Measurements from ENCODE around the gene AQR.
A peak's percentile ranks its signal among the peaks of the same experiment; 100 is the strongest.

The AQR gene

GRCh38 chr15:34993412-34993811 is 23.9 kb upstream of the AQR start:
- Histone ChIP-seq H3K4me1 (ENCODE audit: control insufficient read depth in 1 of 2, insufficient read depth in 2 of 2, low read length in 2 of 2) (peaks cover 0 to 7% of the 10 kb centered on the region in 2 donors), H3K27ac (ENCODE audit: low read depth, low read length) (no peak overlapping the region), H3K27me3 (ENCODE audit: control insufficient read depth in 1 of 2, insufficient read depth in 2 of 2, low read length in 2 of 2) (no peaks in the 10 kb centered on the region), H3K9ac (ENCODE audit: low read depth in 1 of 2, low read length in 2 of 2) (no peak overlapping the region), H3K9me3 (ENCODE audit: control insufficient read depth in 1 of 2, low read length in 2 of 2) (no peaks in the 10 kb centered on the region), H3K36me3 (ENCODE audit: control insufficient read depth in 1 of 2, insufficient read depth in 2 of 2, low read length in 2 of 2) (no peaks in the 10 kb centered on the region), H3K4me3 (ENCODE audit: low read depth in 1 of 2, low read length in 2 of 2) (no peak overlapping the region)

- Histone ChIP-seq H3K9ac (ENCODE audit: low read depth in 1 of 2, low read length in 2 of 2) (peak within 1 kb of the TSS; percentile 92 to 99), H3K4me3 (ENCODE audit: low read depth in 1 of 2, low read length in 2 of 2) (peak within 1 kb of the TSS; percentile 98), H3K36me3 (ENCODE audit: control insufficient read depth in 1 of 2, insufficient read depth in 2 of 2, low read length in 2 of 2) (peaks cover 0 to 4% of the 10 kb centered on the region in 2 donors), H3K4me1 (ENCODE audit: control insufficient read depth in 1 of 2, insufficient read depth in 2 of 2, low read length in 2 of 2) (peaks cover 22 to 24% of the 10 kb centered on the region in 2 donors), H3K27ac (ENCODE audit: low read depth, low read length) (peak within 1 kb of the TSS; percentile 93), H3K27me3 (ENCODE audit: control insufficient read depth in 1 of 2, insufficient read depth in 2 of 2, low read length in 2 of 2) (no peaks in the 10 kb centered on the region), H3K9me3 (ENCODE audit: control insufficient read depth in 1 of 2, low read length in 2 of 2) (no peaks in the 10 kb centered on the region)
Observed at GRCh38 chr15:34988027-34988902, 18.7 kb upstream of the AQR start, which contains the start of gene ZNF770. TSS of gene ZNF770 (minus strand) at chr15:34988287. CDS start at chr15:34983434, 4,853 bp downstream.

- peak overlapping the region; percentile 98 for H3K4me3 ChIP-seq (ENCODE audit: low read depth in 1 of 2, low read length in 2 of 2)
- peaks cover 22 to 24% of the 10 kb centered on the region in 2 donors for H3K4me1 ChIP-seq (ENCODE audit: control insufficient read depth in 1 of 2, insufficient read depth in 2 of 2, low read length in 2 of 2)
- H3K9me3 ChIP-seq (ENCODE audit: control insufficient read depth in 1 of 2, low read length in 2 of 2) = no peaks in the 10 kb centered on the region
- H3K9ac ChIP-seq (ENCODE audit: low read depth in 1 of 2, low read length in 2 of 2) = peak overlapping the region; percentile 92 to 99
- peaks cover 0 to 9% of the 10 kb centered on the region in 2 donors for H3K36me3 ChIP-seq (ENCODE audit: control insufficient read depth in 1 of 2, insufficient read depth in 2 of 2, low read length in 2 of 2)
- no peaks in the 10 kb centered on the region for H3K27me3 ChIP-seq (ENCODE audit: control insufficient read depth in 1 of 2, insufficient read depth in 2 of 2, low read length in 2 of 2)
- peak overlapping the region; percentile 50 for H3K27ac ChIP-seq (ENCODE audit: low read depth, low read length)
Observed at GRCh38 chr15:34987609-34988026, 18.1 kb upstream of the AQR start.

- Histone ChIP-seq H3K36me3 (ENCODE audit: control insufficient read depth in 1 of 2, insufficient read depth in 2 of 2, low read length in 2 of 2) (peaks cover 0 to 16% of the 10 kb centered on the region in 2 donors), H3K4me3 (ENCODE audit: low read depth in 1 of 2, low read length in 2 of 2) (peak overlapping the region; percentile 98), H3K27ac (ENCODE audit: low read depth, low read length) (peak overlapping the region; percentile 5), H3K9ac (ENCODE audit: low read depth in 1 of 2, low read length in 2 of 2) (peak overlapping the region; percentile 92 to 99), H3K27me3 (ENCODE audit: control insufficient read depth in 1 of 2, insufficient read depth in 2 of 2, low read length in 2 of 2) (no peaks in the 10 kb centered on the region), H3K4me1 (ENCODE audit: control insufficient read depth in 1 of 2, insufficient read depth in 2 of 2, low read length in 2 of 2) (peaks cover 22 to 24% of the 10 kb centered on the region in 2 donors), H3K9me3 (ENCODE audit: control insufficient read depth in 1 of 2, low read length in 2 of 2) (no peaks in the 10 kb centered on the region)
Observed at GRCh38 chr15:34986771-34987480, 17.4 kb upstream of the AQR start.

GRCh38 chr15:34986326-34986725 is 16.8 kb upstream of the AQR start:
- H3K4me3 ChIP-seq (ENCODE audit: low read depth in 1 of 2, low read length in 2 of 2) = peak overlapping the region; percentile 98
- H3K9me3 ChIP-seq (ENCODE audit: control insufficient read depth in 1 of 2, low read length in 2 of 2) = no peaks in the 10 kb centered on the region
- H3K4me1 ChIP-seq (ENCODE audit: control insufficient read depth in 1 of 2, insufficient read depth in 2 of 2, low read length in 2 of 2) = peaks cover 22 to 24% of the 10 kb centered on the region in 2 donors
- peaks cover 4 to 22% of the 10 kb centered on the region in 2 donors for H3K36me3 ChIP-seq (ENCODE audit: control insufficient read depth in 1 of 2, insufficient read depth in 2 of 2, low read length in 2 of 2)
- peak overlapping the region; percentile 92 to 99 for H3K9ac ChIP-seq (ENCODE audit: low read depth in 1 of 2, low read length in 2 of 2)
- no peaks in the 10 kb centered on the region for H3K27me3 ChIP-seq (ENCODE audit: control insufficient read depth in 1 of 2, insufficient read depth in 2 of 2, low read length in 2 of 2)
- no peak overlapping the region for H3K27ac ChIP-seq (ENCODE audit: low read depth, low read length)

- Histone ChIP-seq H3K27ac (ENCODE audit: low read depth, low read length) (no peak overlapping the region), H3K4me3 (ENCODE audit: low read depth in 1 of 2, low read length in 2 of 2) (no peak overlapping the region), H3K36me3 (ENCODE audit: control insufficient read depth in 1 of 2, insufficient read depth in 2 of 2, low read length in 2 of 2) (peaks cover 5 to 25% of the 10 kb centered on the region in 2 donors), H3K9ac (ENCODE audit: low read depth in 1 of 2, low read length in 2 of 2) (no peak overlapping the region), H3K27me3 (ENCODE audit: control insufficient read depth in 1 of 2, insufficient read depth in 2 of 2, low read length in 2 of 2) (no peaks in the 10 kb centered on the region), H3K4me1 (ENCODE audit: control insufficient read depth in 1 of 2, insufficient read depth in 2 of 2, low read length in 2 of 2) (peaks cover 22 to 24% of the 10 kb centered on the region in 2 donors), H3K9me3 (ENCODE audit: control insufficient read depth in 1 of 2, low read length in 2 of 2) (no peaks in the 10 kb centered on the region)
Observed at GRCh38 chr15:34984889-34985630, 15.5 kb upstream of the AQR start.

GRCh38 chr15:34976743-34977142 is 7.2 kb upstream of the AQR start:
- Histone ChIP-seq H3K27me3 (ENCODE audit: control insufficient read depth in 1 of 2, insufficient read depth in 2 of 2, low read length in 2 of 2) (no peaks in the 10 kb centered on the region), H3K36me3 (ENCODE audit: control insufficient read depth in 1 of 2, insufficient read depth in 2 of 2, low read length in 2 of 2) (peaks cover 5 to 11% of the 10 kb centered on the region in 2 donors), H3K4me3 (ENCODE audit: low read depth in 1 of 2, low read length in 2 of 2) (no peak overlapping the region), H3K9me3 (ENCODE audit: control insufficient read depth in 1 of 2, low read length in 2 of 2) (no peaks in the 10 kb centered on the region), H3K27ac (ENCODE audit: low read depth, low read length) (no peak overlapping the region), H3K9ac (ENCODE audit: low read depth in 1 of 2, low read length in 2 of 2) (no peak overlapping the region), H3K4me1 (ENCODE audit: control insufficient read depth in 1 of 2, insufficient read depth in 2 of 2, low read length in 2 of 2) (no peaks in the 10 kb centered on the region)

- H3K27ac ChIP-seq (ENCODE audit: low read depth, low read length) = no peak overlapping the region
- peaks cover 0 to 4% of the 10 kb centered on the region in 2 donors for H3K36me3 ChIP-seq (ENCODE audit: control insufficient read depth in 1 of 2, insufficient read depth in 2 of 2, low read length in 2 of 2)
- no peaks in the 10 kb centered on the region for H3K4me1 ChIP-seq (ENCODE audit: control insufficient read depth in 1 of 2, insufficient read depth in 2 of 2, low read length in 2 of 2)
- no peak overlapping the region for H3K4me3 ChIP-seq (ENCODE audit: low read depth in 1 of 2, low read length in 2 of 2)
- H3K9me3 ChIP-seq (ENCODE audit: control insufficient read depth in 1 of 2, low read length in 2 of 2) = no peaks in the 10 kb centered on the region
- H3K27me3 ChIP-seq (ENCODE audit: control insufficient read depth in 1 of 2, insufficient read depth in 2 of 2, low read length in 2 of 2) = no peaks in the 10 kb centered on the region
- no peak overlapping the region for H3K9ac ChIP-seq (ENCODE audit: low read depth in 1 of 2, low read length in 2 of 2)
Observed at GRCh38 chr15:34976073-34976472, 6.5 kb upstream of the AQR start.

GRCh38 chr15:34973512-34973911 is 4.0 kb upstream of the AQR start:
- Histone ChIP-seq H3K4me3 (ENCODE audit: low read depth in 1 of 2, low read length in 2 of 2) (no peak overlapping the region), H3K36me3 (ENCODE audit: control insufficient read depth in 1 of 2, insufficient read depth in 2 of 2, low read length in 2 of 2) (no peaks in the 10 kb centered on the region), H3K9me3 (ENCODE audit: control insufficient read depth in 1 of 2, low read length in 2 of 2) (no peaks in the 10 kb centered on the region), H3K4me1 (ENCODE audit: control insufficient read depth in 1 of 2, insufficient read depth in 2 of 2, low read length in 2 of 2) (peaks cover 5 to 6% of the 10 kb centered on the region in 2 donors), H3K27ac (ENCODE audit: low read depth, low read length) (no peak overlapping the region), H3K27me3 (ENCODE audit: control insufficient read depth in 1 of 2, insufficient read depth in 2 of 2, low read length in 2 of 2) (no peaks in the 10 kb centered on the region), H3K9ac (ENCODE audit: low read depth in 1 of 2, low read length in 2 of 2) (no peak overlapping the region)

Data from duodenal mucosa (tissue), 2 donors.